SK-N-SH treated with all-trans-retinoic acid at 6 μM for 48 hours (cell line): ENCODE measurements around the gene POLR3G.

Experiments
- CREB5 ChIP-seq: fragments of 250-450 bp; sonication (Bioruptor Pico); IDR thresholded peaks from 2 replicates; pipeline ENCODE4 v1.5.1; 2020; ENCODE audit warnings: low read depth, mild to moderate bottlenecking, moderate library complexity
- ISL1 ChIP-seq: fragments of 250-450 bp; sonication (Bioruptor Pico); IDR thresholded peaks from 2 replicates; pipeline ENCODE4 v2.1.2; 2022; ENCODE audit warnings: mild to moderate bottlenecking, moderate library complexity
- TOX ChIP-seq: fragments of 250-450 bp; sonication (Bioruptor Pico); IDR thresholded peaks from 2 replicates; pipeline ENCODE4 v1.8.0; 2021; ENCODE audit warnings: mild to moderate bottlenecking, moderate library complexity, borderline replicate concordance
- ZC3H10 ChIP-seq: fragments of 250-450 bp; sonication (Bioruptor Pico); IDR thresholded peaks from 2 replicates; pipeline ENCODE4 v1.5.1; 2021; ENCODE audit warnings: mild to moderate bottlenecking, moderate library complexity
- ZFP3 ChIP-seq: fragments of 250-450 bp; sonication (Bioruptor Pico); IDR thresholded peaks from 2 replicates; pipeline ENCODE4 v1.5.0; 2020; ENCODE audit warnings: mild to moderate bottlenecking, moderate library complexity
- ZNF565 ChIP-seq: fragments of 450-650 bp; formaldehyde crosslinking; conservative IDR thresholded peaks from 2 replicates; pipeline ENCODE4 v1.5.0; 2020; ENCODE audit warnings: low read depth, mild to moderate bottlenecking, moderate library complexity
- TF ChIP-seq, protein P1 (sequence below): fragments of 250-450 bp; sonication (Bioruptor Pico); IDR thresholded peaks from 2 replicates; pipeline ENCODE4 v1.5.0; 2020; ENCODE audit warnings: mild to moderate bottlenecking, moderate library complexity

DNA sequence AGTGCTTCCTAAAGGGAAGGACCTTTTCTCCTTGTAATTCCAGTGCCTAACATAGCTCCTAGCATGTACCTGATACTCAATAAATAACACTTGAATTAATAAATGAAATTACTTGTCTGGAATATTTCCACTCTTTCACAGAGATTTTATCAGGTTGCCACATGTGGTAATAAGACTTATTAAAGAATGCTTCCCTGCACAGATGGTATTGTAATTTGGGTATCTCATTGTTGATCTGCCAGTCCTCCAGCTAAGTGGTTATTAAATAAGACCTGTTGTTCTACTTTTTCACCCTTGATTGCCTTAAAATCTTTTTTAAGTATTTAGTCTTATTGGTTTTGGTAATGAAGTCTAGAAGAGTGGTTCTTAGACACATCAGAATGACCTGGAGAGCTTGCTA is 37.0 kb upstream of the POLR3G start:
- no peak for TF ChIP-seq ZC3H10 (CRISPR knock-in tag)
- TF ChIP-seq TOX: no peak
- no peak for TF ChIP-seq ZFP3 (CRISPR knock-in tag)
- TF ChIP-seq CREB5 (CRISPR knock-in tag): no peak
- peak; percentile 87 for TF ChIP-seq ISL1 (CRISPR knock-in tag)
- TF ChIP-seq, protein P1, sequence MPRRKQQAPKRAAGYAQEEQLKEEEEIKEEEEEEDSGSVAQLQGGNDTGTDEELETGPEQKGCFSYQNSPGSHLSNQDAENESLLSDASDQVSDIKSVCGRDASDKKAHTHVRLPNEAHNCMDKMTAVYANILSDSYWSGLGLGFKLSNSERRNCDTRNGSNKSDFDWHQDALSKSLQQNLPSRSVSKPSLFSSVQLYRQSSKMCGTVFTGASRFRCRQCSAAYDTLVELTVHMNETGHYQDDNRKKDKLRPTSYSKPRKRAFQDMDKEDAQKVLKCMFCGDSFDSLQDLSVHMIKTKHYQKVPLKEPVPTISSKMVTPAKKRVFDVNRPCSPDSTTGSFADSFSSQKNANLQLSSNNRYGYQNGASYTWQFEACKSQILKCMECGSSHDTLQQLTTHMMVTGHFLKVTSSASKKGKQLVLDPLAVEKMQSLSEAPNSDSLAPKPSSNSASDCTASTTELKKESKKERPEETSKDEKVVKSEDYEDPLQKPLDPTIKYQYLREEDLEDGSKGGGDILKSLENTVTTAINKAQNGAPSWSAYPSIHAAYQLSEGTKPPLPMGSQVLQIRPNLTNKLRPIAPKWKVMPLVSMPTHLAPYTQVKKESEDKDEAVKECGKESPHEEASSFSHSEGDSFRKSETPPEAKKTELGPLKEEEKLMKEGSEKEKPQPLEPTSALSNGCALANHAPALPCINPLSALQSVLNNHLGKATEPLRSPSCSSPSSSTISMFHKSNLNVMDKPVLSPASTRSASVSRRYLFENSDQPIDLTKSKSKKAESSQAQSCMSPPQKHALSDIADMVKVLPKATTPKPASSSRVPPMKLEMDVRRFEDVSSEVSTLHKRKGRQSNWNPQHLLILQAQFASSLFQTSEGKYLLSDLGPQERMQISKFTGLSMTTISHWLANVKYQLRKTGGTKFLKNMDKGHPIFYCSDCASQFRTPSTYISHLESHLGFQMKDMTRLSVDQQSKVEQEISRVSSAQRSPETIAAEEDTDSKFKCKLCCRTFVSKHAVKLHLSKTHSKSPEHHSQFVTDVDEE (CRISPR knock-in tag): peak; percentile 84; the same call in 1 of the 2 replicates
- TF ChIP-seq ZNF565 (CRISPR knock-in tag): no peak
